H9 (cell line): ENCODE data around the gene MRPS27. TPM values are rescaled to one million over a fixed set of nuclear protein-coding genes. Genes with fewer than 3 reads are reported as not detected.
A peak's percentile ranks its signal among the peaks of the same experiment; 100 is the strongest.

ENCODE experiments used
- DNase-seq: peaks from one replicate; pipeline ENCODE4 v3.0.0-alpha.2; 2017
- H2AFZ ChIP-seq: one replicate; pipeline ENCODE4 v1.6.1; 2013; ENCODE audit warnings: mild to moderate bottlenecking, low read length, control low read depth, moderate library complexity
- H2AK5ac ChIP-seq: 2 replicates; pipeline ENCODE4 v1.6.1; 2013; ENCODE audit warnings: low read length, control low read depth, mixed read lengths; ENCODE audit not compliant: insufficient read length
- H2BK120ac ChIP-seq: one replicate; pipeline ENCODE4 v1.6.1; 2013; ENCODE audit warnings: low read depth, mild to moderate bottlenecking, low read length, control low read depth, inconsistent platforms; ENCODE audit not compliant: poor library complexity, severe bottlenecking
- H2BK12ac ChIP-seq: 2 replicates; pipeline ENCODE4 v1.6.1; 2013; ENCODE audit warnings: low read length, control low read depth, mixed read lengths, low read depth; ENCODE audit not compliant: insufficient read length
- H2BK15ac ChIP-seq: 2 replicates; pipeline ENCODE4 v1.6.1; 2013; ENCODE audit warnings: low read depth, low read length, control low read depth
- H2BK20ac ChIP-seq: one replicate; pipeline ENCODE4 v1.6.1; 2013; ENCODE audit warnings: low read depth, mild to moderate bottlenecking, low read length, control low read depth, inconsistent platforms; ENCODE audit not compliant: poor library complexity, severe bottlenecking
- H2BK5ac ChIP-seq: 2 replicates; pipeline ENCODE4 v1.6.1; 2013; ENCODE audit warnings: low read length, control low read depth, mixed read lengths; ENCODE audit not compliant: insufficient read length
- H3K14ac ChIP-seq: 2 replicates; pipeline ENCODE4 v1.6.1; 2013; ENCODE audit warnings: low read length, control low read depth; ENCODE audit not compliant: insufficient read depth
- H3K18ac ChIP-seq: 2 replicates; pipeline ENCODE4 v1.6.1; 2013; ENCODE audit warnings: low read depth, mild to moderate bottlenecking, mixed read lengths, low read length, control low read depth; ENCODE audit not compliant: insufficient read length
- H3K23ac ChIP-seq: 2 replicates; pipeline ENCODE4 v1.6.1; 2013; ENCODE audit warnings: low read length, control low read depth, mixed read lengths, low read depth; ENCODE audit not compliant: insufficient read length
- H3K23me2 ChIP-seq: 2 replicates; pipeline ENCODE4 v1.6.1; 2013; ENCODE audit warnings: low read depth, mild to moderate bottlenecking, mixed read lengths, low read length, control low read depth; ENCODE audit not compliant: insufficient read length, poor library complexity, severe bottlenecking
- H3K27ac ChIP-seq: 2 replicates; pipeline ENCODE4 v1.5.1; 2013; ENCODE audit warnings: low read length, control low read depth, mixed read lengths, low read depth; ENCODE audit not compliant: insufficient read length
- H3K27me3 ChIP-seq: 2 replicates; pipeline ENCODE4 v1.6.1; 2013; ENCODE audit warnings: low read length, control low read depth, inconsistent platforms; ENCODE audit not compliant: insufficient read depth
- H3K4ac ChIP-seq: 2 replicates; pipeline ENCODE4 v1.6.1; 2013; ENCODE audit warnings: low read depth, mild to moderate bottlenecking, control low read depth, inconsistent platforms, low read length, moderate library complexity
- H3K4me1 ChIP-seq: 2 replicates; pipeline ENCODE4 v1.6.1; 2013; ENCODE audit warnings: low read length, control low read depth, inconsistent platforms; ENCODE audit not compliant: insufficient read depth
- H3K4me2 ChIP-seq: 2 replicates; pipeline ENCODE4 v1.6.1; 2013; ENCODE audit warnings: low read length, control low read depth, mixed read lengths; ENCODE audit not compliant: insufficient read length, insufficient read depth
- H3K56ac ChIP-seq: 2 replicates; pipeline ENCODE4 v1.6.1; 2013; ENCODE audit warnings: low read depth, mild to moderate bottlenecking, mixed read lengths, low read length, control low read depth; ENCODE audit not compliant: insufficient read length
- H3K79me1 ChIP-seq: 2 replicates; pipeline ENCODE4 v1.6.1; 2013; ENCODE audit warnings: low read depth, mild to moderate bottlenecking, moderate library complexity, low read length, control low read depth, inconsistent platforms; ENCODE audit not compliant: insufficient read depth, poor library complexity, severe bottlenecking
- H3K79me2 ChIP-seq: 2 replicates; pipeline ENCODE4 v1.6.1; 2013; ENCODE audit warnings: low read length, control low read depth, inconsistent platforms; ENCODE audit not compliant: insufficient read depth
- H3K9ac ChIP-seq: 2 replicates; pipeline ENCODE4 v1.6.1; 2013; ENCODE audit warnings: low read length, control low read depth, mixed read lengths; ENCODE audit not compliant: insufficient read length; ENCODE audit errors: extremely low read depth
- H3K9me3 ChIP-seq: one replicate; pipeline ENCODE4 v1.6.1; 2013; ENCODE audit warnings: low read depth, low read length, inconsistent platforms; ENCODE audit not compliant: control insufficient read depth
- H3T11ph ChIP-seq: one replicate; pipeline ENCODE4 v1.6.1; 2013; ENCODE audit warnings: mild to moderate bottlenecking, low read length, control low read depth, inconsistent platforms
- H4K20me1 ChIP-seq: one replicate; pipeline ENCODE4 v1.6.1; 2013; ENCODE audit not compliant: control insufficient read depth, insufficient read length, insufficient read depth
- H4K5ac ChIP-seq: 2 replicates; pipeline ENCODE4 v1.6.1; 2013; ENCODE audit warnings: low read depth, mild to moderate bottlenecking, mixed read lengths, low read length, control low read depth; ENCODE audit not compliant: insufficient read length
- H4K8ac ChIP-seq: replicated peaks from 2 replicates; pipeline ENCODE4 v1.6.1; 2013; ENCODE audit warnings: low read length, control low read depth, mixed read lengths, low read depth; ENCODE audit not compliant: insufficient read length
- H4K91ac ChIP-seq: 2 replicates; pipeline ENCODE4 v1.6.1; 2013; ENCODE audit warnings: low read depth, mild to moderate bottlenecking, moderate library complexity, mixed read lengths, low read length, control low read depth; ENCODE audit not compliant: insufficient read length
- H3K27ac Mint-ChIP-seq, 3 experiments: 2 replicates in 2 of 3; 3 replicates in 1 of 3; pipeline ENCODE4 v1.8.0; 2020 to 2021; ENCODE audit warnings: mixed read lengths in 3 of 3, mild to moderate bottlenecking in 1 of 3, moderate library complexity in 1 of 3
- H3K27me3 Mint-ChIP-seq: 2 replicates; pipeline ENCODE4 v1.8.0; 2021; ENCODE audit warnings: low read depth, mild to moderate bottlenecking, moderate library complexity, mixed read lengths
- H3K36me3 Mint-ChIP-seq, 3 experiments: 2 replicates in 2 of 3; 3 replicates in 1 of 3; pipeline ENCODE4 v1.8.0; 2020 to 2021; ENCODE audit warnings: low read depth in 3 of 3, mixed read lengths in 3 of 3; ENCODE audit not compliant: insufficient read depth in 1 of 3
- H3K4me1 Mint-ChIP-seq, 2 experiments: 2 replicates each; pipeline ENCODE4 v1.8.0; 2020; ENCODE audit warnings: mixed read lengths in 2 of 2
- H3K4me3 Mint-ChIP-seq, 2 experiments: 2 replicates in 1 of 2; 3 replicates in 1 of 2; pipeline ENCODE4 v1.8.0; 2020 to 2021; ENCODE audit warnings: mild to moderate bottlenecking in 2 of 2, mixed read lengths in 2 of 2, moderate library complexity in 1 of 2
- H3K9me3 Mint-ChIP-seq, 2 experiments: 2 replicates in 1 of 2; 3 replicates in 1 of 2; pipeline ENCODE4 v1.8.0; 2020; ENCODE audit warnings: mild to moderate bottlenecking in 2 of 2, mixed read lengths in 2 of 2, moderate library complexity in 1 of 2
- WGBS: extraction: QIAGEN DNeasy Blood & Tissue Kit; methylation state at CpG from one replicate; pipeline ENCODE4 v1.1.7; 2013; ENCODE audit warnings: missing lambda C conversion rate, low lambda C conversion rate, mixed read lengths; ENCODE audit not compliant: insufficient read length; ENCODE audit errors: extremely low coverage; 5-methylcytosine and 5-hydroxymethylcytosine counted together
- total RNA-seq: library from RNA; stranded (reverse); gene quantifications from 2 replicates; pipeline ENCODE4 v1.2.1, GENCODE V29; 2021
- TF ChIP-seq, protein P1 (sequence below): fragments of 200-600 bp; sonication (generic); conservative IDR thresholded peaks from 3 replicates; pipeline ENCODE4 v1.8.0; 2021; ENCODE audit warnings: antibody characterized with exemption, mild to moderate bottlenecking

The MRPS27 gene
- total RNA-seq, 1 experiment from 2014 or later = 83.3 TPM

DNA sequence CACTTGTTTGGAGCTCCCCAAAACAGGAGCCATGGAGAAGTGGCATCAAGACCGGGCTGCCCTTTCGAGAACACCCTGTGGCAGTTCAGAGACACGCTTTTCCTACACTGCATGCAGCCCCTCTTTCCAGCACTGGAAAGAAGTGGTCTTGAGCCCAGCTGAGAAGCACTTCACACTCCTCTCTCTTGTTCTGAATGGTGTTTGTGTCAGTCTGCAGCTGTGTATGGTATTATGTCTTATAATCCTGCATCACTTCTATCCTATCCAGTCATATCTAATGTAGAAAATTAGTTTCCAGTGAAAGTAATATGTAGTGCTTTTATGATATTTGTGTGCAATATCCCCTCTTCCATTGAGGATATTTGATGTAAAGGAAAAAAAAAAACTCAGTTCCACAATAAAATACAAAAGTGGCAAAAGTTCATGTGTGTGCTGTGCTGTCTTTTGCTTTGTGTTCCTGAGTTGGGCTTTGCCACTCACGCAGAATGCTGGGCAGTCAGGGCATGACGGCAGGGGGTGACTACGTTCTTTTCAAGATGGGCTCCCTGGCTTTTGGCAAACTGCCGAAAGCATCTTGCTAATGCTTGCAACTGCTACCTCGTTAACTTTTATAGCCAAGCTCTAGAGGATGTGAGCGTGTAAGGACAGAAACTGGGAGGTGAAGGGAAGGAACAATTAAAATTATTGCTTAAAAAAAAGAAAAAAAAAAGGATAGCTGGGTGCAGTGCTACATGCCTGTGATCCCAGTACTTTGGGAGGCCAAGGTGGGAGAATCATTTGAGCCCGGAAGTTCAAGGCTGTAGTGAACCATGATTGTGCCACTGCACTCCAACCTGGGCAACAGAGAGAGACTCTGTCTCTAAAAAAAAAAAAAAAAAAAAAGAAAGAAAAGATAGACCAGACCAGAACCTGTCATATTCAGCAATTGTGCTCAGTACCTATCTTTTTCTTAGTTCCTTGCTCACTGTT lies 110.6 kb downstream of the MRPS27 start:
- no peak overlapping the region for H3K4me2 ChIP-seq
- no CpG with 5 or more reads among the region's 10 CpGs for WGBS

More for the DNA sequence above, 110.6 kb downstream of the MRPS27 start:
- peaks cover 11 to 30% (median 21%) of the 10 kb centered on the region in 3 experiments; a peak in 6 of 7 replicates for H3K36me3 Mint-ChIP-seq
- no peaks in the 10 kb centered on the region; the same call in 1 of the 2 replicates for H3K4me1 ChIP-seq
- H3K27me3 Mint-ChIP-seq = peaks cover 11% of the 10 kb centered on the region
- no peak overlapping the region for H3K56ac ChIP-seq
- H3K27ac Mint-ChIP-seq = no peak overlapping the region
- H3K79me1 ChIP-seq = no peaks in the 10 kb centered on the region
- no peak overlapping the region for H2AK5ac ChIP-seq
- H3K18ac ChIP-seq = no peak overlapping the region
- no peak overlapping the region for H4K5ac ChIP-seq
- H3K23me2 ChIP-seq = no peaks in the 10 kb centered on the region
- H3K27me3 ChIP-seq = no peaks in the 10 kb centered on the region
- no peaks in the 10 kb centered on the region for H3K9me3 ChIP-seq
- no peak overlapping the region for H2BK15ac ChIP-seq
- H2BK12ac ChIP-seq = no peak overlapping the region
- H2BK20ac ChIP-seq = no peak overlapping the region
- peak; percentile 39 for DNase-seq
- H3K14ac ChIP-seq = no peak overlapping the region; the same call in 1 of the 2 replicates
- H3K4me1 Mint-ChIP-seq = peaks cover 35% of the 10 kb centered on the region in 2 experiments
- H3T11ph ChIP-seq = no peak overlapping the region
- no peak overlapping the region for H2BK120ac ChIP-seq
- TF ChIP-seq, protein P1, sequence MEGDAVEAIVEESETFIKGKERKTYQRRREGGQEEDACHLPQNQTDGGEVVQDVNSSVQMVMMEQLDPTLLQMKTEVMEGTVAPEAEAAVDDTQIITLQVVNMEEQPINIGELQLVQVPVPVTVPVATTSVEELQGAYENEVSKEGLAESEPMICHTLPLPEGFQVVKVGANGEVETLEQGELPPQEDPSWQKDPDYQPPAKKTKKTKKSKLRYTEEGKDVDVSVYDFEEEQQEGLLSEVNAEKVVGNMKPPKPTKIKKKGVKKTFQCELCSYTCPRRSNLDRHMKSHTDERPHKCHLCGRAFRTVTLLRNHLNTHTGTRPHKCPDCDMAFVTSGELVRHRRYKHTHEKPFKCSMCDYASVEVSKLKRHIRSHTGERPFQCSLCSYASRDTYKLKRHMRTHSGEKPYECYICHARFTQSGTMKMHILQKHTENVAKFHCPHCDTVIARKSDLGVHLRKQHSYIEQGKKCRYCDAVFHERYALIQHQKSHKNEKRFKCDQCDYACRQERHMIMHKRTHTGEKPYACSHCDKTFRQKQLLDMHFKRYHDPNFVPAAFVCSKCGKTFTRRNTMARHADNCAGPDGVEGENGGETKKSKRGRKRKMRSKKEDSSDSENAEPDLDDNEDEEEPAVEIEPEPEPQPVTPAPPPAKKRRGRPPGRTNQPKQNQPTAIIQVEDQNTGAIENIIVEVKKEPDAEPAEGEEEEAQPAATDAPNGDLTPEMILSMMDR = no peak
- no peak overlapping the region for H2BK5ac ChIP-seq
- H4K20me1 ChIP-seq = no peaks in the 10 kb centered on the region
- no peak overlapping the region for H3K9ac ChIP-seq
- no peak overlapping the region for H4K8ac ChIP-seq
- H3K23ac ChIP-seq = no peak overlapping the region
- H4K91ac ChIP-seq = no peak overlapping the region
- H3K9me3 Mint-ChIP-seq = no peaks in the 10 kb centered on the region; a peak in 1 of 5 replicates
- no peak overlapping the region for H3K4me3 Mint-ChIP-seq
- no peaks in the 10 kb centered on the region for H3K79me2 ChIP-seq
- no peak overlapping the region for H3K27ac ChIP-seq
- H2AFZ ChIP-seq = no peak overlapping the region
- H3K4ac ChIP-seq = no peak overlapping the region
